ENCODE measurements around the gene CFAP299. TPM values are rescaled to one million over a fixed set of nuclear protein-coding genes. Genes with fewer than 3 reads are reported as not detected.
A peak's percentile ranks its signal among the peaks of the same experiment; 100 is the strongest.

The CFAP299 gene
- total and polyA plus RNA-seq, 4 donors = 3.0 to 9.0 (median 4.6) TPM

GRCh38 chr4:80540785-80541469, 205.4 kb downstream of the CFAP299 start:
- Histone ChIP-seq H3K27ac (ENCODE audit: low read depth, low read length) (no peak overlapping the region), H3K36me3 (ENCODE audit: control insufficient read depth, insufficient read depth, low read length) (no peaks in the 10 kb centered on the region), H3K9me3 (ENCODE audit: control insufficient read depth, insufficient read depth, low read length) (no peaks in the 10 kb centered on the region), H3K4me1 (ENCODE audit: control insufficient read depth, insufficient read depth, low read length) (no peaks in the 10 kb centered on the region), H3K27me3 (ENCODE audit: control insufficient read depth, insufficient read depth, low read length) (no peaks in the 10 kb centered on the region), H3K4me3 (ENCODE audit: low read depth, low read length) (no peak overlapping the region)
- WGBS (ENCODE audit: insufficient coverage) = no CpG with 5 or more reads among the region's 5 CpGs
- no peak for DNase-seq (ENCODE audit: low read depth in 4 of 6, low spot score in 6 of 6)

- Histone ChIP-seq H3K27ac (ENCODE audit: low read depth, low read length) (no peak overlapping the region), H3K27me3 (ENCODE audit: control insufficient read depth, insufficient read depth, low read length) (no peaks in the 10 kb centered on the region), H3K36me3 (ENCODE audit: control insufficient read depth, insufficient read depth, low read length) (no peaks in the 10 kb centered on the region), H3K4me1 (ENCODE audit: control insufficient read depth, insufficient read depth, low read length) (no peaks in the 10 kb centered on the region), H3K9me3 (ENCODE audit: control insufficient read depth, insufficient read depth, low read length) (no peaks in the 10 kb centered on the region), H3K4me3 (ENCODE audit: low read depth, low read length) (no peak overlapping the region)
- 97% methylated on average over 2 of the region's 2 CpGs for WGBS (ENCODE audit: insufficient coverage)
- DNase-seq (ENCODE audit: low read depth in 4 of 6, low spot score in 6 of 6) = no peak
These were observed 207.2 kb downstream of the CFAP299 start for GRCh38 chr4:80542747-80543146.

- H3K36me3 ChIP-seq (ENCODE audit: control insufficient read depth, insufficient read depth, low read length) = no peaks in the 10 kb centered on the region
These were observed 224.8 kb downstream of the CFAP299 start for GRCh38 chr4:80560337-80560736.

GRCh38 chr4:80566203-80566872, 230.8 kb downstream of the CFAP299 start:
- WGBS (ENCODE audit: insufficient coverage) = 100% methylated on average over 2 of the region's 5 CpGs
- no peak overlapping the region for H3K27ac ChIP-seq (ENCODE audit: low read depth, low read length)
- DNase-seq (ENCODE audit: low read depth in 4 of 6, low spot score in 6 of 6) = no peak

More at GRCh38 chr4:80560337-80560736, 224.8 kb downstream of the CFAP299 start:
- Histone ChIP-seq H3K27me3 (ENCODE audit: control insufficient read depth, insufficient read depth, low read length) (no peaks in the 10 kb centered on the region), H3K4me3 (ENCODE audit: low read depth, low read length) (no peak overlapping the region), H3K9me3 (ENCODE audit: control insufficient read depth, insufficient read depth, low read length) (no peaks in the 10 kb centered on the region), H3K4me1 (ENCODE audit: control insufficient read depth, insufficient read depth, low read length) (no peaks in the 10 kb centered on the region), H3K27ac (ENCODE audit: low read depth, low read length) (no peak overlapping the region)
- WGBS (ENCODE audit: insufficient coverage) = 91% methylated on average over 3 of the region's 3 CpGs
- no peak for DNase-seq (ENCODE audit: low read depth in 4 of 6, low spot score in 6 of 6)

GRCh38 chr4:80568891-80569290, 233.4 kb downstream of the CFAP299 start:
- H3K4me3 ChIP-seq (ENCODE audit: low read depth, low read length) = no peak overlapping the region
- no peak overlapping the region for H3K27ac ChIP-seq (ENCODE audit: low read depth, low read length)
- H3K27me3 ChIP-seq (ENCODE audit: control insufficient read depth, insufficient read depth, low read length) = no peaks in the 10 kb centered on the region
- no peaks in the 10 kb centered on the region for H3K9me3 ChIP-seq (ENCODE audit: control insufficient read depth, insufficient read depth, low read length)
- H3K36me3 ChIP-seq (ENCODE audit: control insufficient read depth, insufficient read depth, low read length) = no peaks in the 10 kb centered on the region
- whole genome bisulfite sequencing (ENCODE audit: insufficient coverage) = 100% methylated on average over 1 of the region's 1 CpG
- no peaks in the 10 kb centered on the region for H3K4me1 ChIP-seq (ENCODE audit: control insufficient read depth, insufficient read depth, low read length)
- DNase-seq (ENCODE audit: low read depth in 4 of 6, low spot score in 6 of 6) = no peak

More at GRCh38 chr4:80566203-80566872, 230.8 kb downstream of the CFAP299 start:
- no peaks in the 10 kb centered on the region for H3K4me1 ChIP-seq (ENCODE audit: control insufficient read depth, insufficient read depth, low read length)
- H3K27me3 ChIP-seq (ENCODE audit: control insufficient read depth, insufficient read depth, low read length) = no peaks in the 10 kb centered on the region
- H3K4me3 ChIP-seq (ENCODE audit: low read depth, low read length) = no peak overlapping the region
- H3K9me3 ChIP-seq (ENCODE audit: control insufficient read depth, insufficient read depth, low read length) = no peaks in the 10 kb centered on the region
- H3K36me3 ChIP-seq (ENCODE audit: control insufficient read depth, insufficient read depth, low read length) = no peaks in the 10 kb centered on the region

GRCh38 chr4:80576796-80577195, 241.3 kb downstream of the CFAP299 start:
- no peaks in the 10 kb centered on the region for H3K4me1 ChIP-seq (ENCODE audit: control insufficient read depth, insufficient read depth, low read length)
- peak in 1 of 6 donors; percentile 11 for DNase-seq (ENCODE audit: low read depth in 4 of 6, low spot score in 6 of 6)
- H3K9me3 ChIP-seq (ENCODE audit: control insufficient read depth, insufficient read depth, low read length) = no peaks in the 10 kb centered on the region
- no peaks in the 10 kb centered on the region for H3K27me3 ChIP-seq (ENCODE audit: control insufficient read depth, insufficient read depth, low read length)
- no peak overlapping the region for H3K27ac ChIP-seq (ENCODE audit: low read depth, low read length)
- no CpG with 5 or more reads among the region's 1 CpG for WGBS (ENCODE audit: insufficient coverage)
- no peaks in the 10 kb centered on the region for H3K36me3 ChIP-seq (ENCODE audit: control insufficient read depth, insufficient read depth, low read length)
- H3K4me3 ChIP-seq (ENCODE audit: low read depth, low read length) = no peak overlapping the region

- Histone ChIP-seq H3K4me1 (ENCODE audit: control insufficient read depth, insufficient read depth, low read length) (no peaks in the 10 kb centered on the region), H3K9me3 (ENCODE audit: control insufficient read depth, insufficient read depth, low read length) (no peaks in the 10 kb centered on the region), H3K27me3 (ENCODE audit: control insufficient read depth, insufficient read depth, low read length) (no peaks in the 10 kb centered on the region), H3K36me3 (ENCODE audit: control insufficient read depth, insufficient read depth, low read length) (no peaks in the 10 kb centered on the region), H3K4me3 (ENCODE audit: low read depth, low read length) (no peak overlapping the region), H3K27ac (ENCODE audit: low read depth, low read length) (no peak overlapping the region)
- no CpG with 5 or more reads among the region's 1 CpG for WGBS (ENCODE audit: insufficient coverage)
- no peak for DNase-seq (ENCODE audit: low read depth in 4 of 6, low spot score in 6 of 6)
These were observed 242.5 kb downstream of the CFAP299 start for GRCh38 chr4:80578001-80578400.

- DNase-seq (ENCODE audit: low read depth in 4 of 6, low spot score in 6 of 6) = no peak
- Histone ChIP-seq H3K27ac (ENCODE audit: low read depth, low read length) (no peak overlapping the region), H3K4me1 (ENCODE audit: control insufficient read depth, insufficient read depth, low read length) (no peaks in the 10 kb centered on the region), H3K9me3 (ENCODE audit: control insufficient read depth, insufficient read depth, low read length) (no peaks in the 10 kb centered on the region), H3K36me3 (ENCODE audit: control insufficient read depth, insufficient read depth, low read length) (no peaks in the 10 kb centered on the region), H3K27me3 (ENCODE audit: control insufficient read depth, insufficient read depth, low read length) (no peaks in the 10 kb centered on the region), H3K4me3 (ENCODE audit: low read depth, low read length) (no peak overlapping the region)
These were observed 250.0 kb downstream of the CFAP299 start for GRCh38 chr4:80585542-80585941.

GRCh38 chr4:80586716-80587115, 251.2 kb downstream of the CFAP299 start:
- DNase-seq (ENCODE audit: low read depth in 4 of 6, low spot score in 6 of 6) = no peak
- no CpG with 5 or more reads among the region's 2 CpGs for whole genome bisulfite sequencing (ENCODE audit: insufficient coverage)
- Histone ChIP-seq H3K27ac (ENCODE audit: low read depth, low read length) (no peak overlapping the region), H3K27me3 (ENCODE audit: control insufficient read depth, insufficient read depth, low read length) (no peaks in the 10 kb centered on the region), H3K4me3 (ENCODE audit: low read depth, low read length) (no peak overlapping the region), H3K9me3 (ENCODE audit: control insufficient read depth, insufficient read depth, low read length) (no peaks in the 10 kb centered on the region), H3K4me1 (ENCODE audit: control insufficient read depth, insufficient read depth, low read length) (no peaks in the 10 kb centered on the region), H3K36me3 (ENCODE audit: control insufficient read depth, insufficient read depth, low read length) (no peaks in the 10 kb centered on the region)

- H3K4me3 ChIP-seq (ENCODE audit: low read depth, low read length) = no peak overlapping the region
- H3K27ac ChIP-seq (ENCODE audit: low read depth, low read length) = no peak overlapping the region
- 78% methylated on average over 1 of the region's 2 CpGs for WGBS (ENCODE audit: insufficient coverage)
- no peaks in the 10 kb centered on the region for H3K9me3 ChIP-seq (ENCODE audit: control insufficient read depth, insufficient read depth, low read length)
- no peak for DNase-seq (ENCODE audit: low read depth in 4 of 6, low spot score in 6 of 6)
- no peaks in the 10 kb centered on the region for H3K27me3 ChIP-seq (ENCODE audit: control insufficient read depth, insufficient read depth, low read length)
- H3K36me3 ChIP-seq (ENCODE audit: control insufficient read depth, insufficient read depth, low read length) = no peaks in the 10 kb centered on the region
- H3K4me1 ChIP-seq (ENCODE audit: control insufficient read depth, insufficient read depth, low read length) = no peaks in the 10 kb centered on the region
These were observed 252.4 kb downstream of the CFAP299 start for GRCh38 chr4:80587871-80588385.
